Stimulated activated CD4-positive, alpha-beta T cell treated with anti-CD3 and anti-CD28 coated beads, Interleukin-12 subunit alpha, Interleukin-12 subunit beta, amount 100 ng/mL, for 48 hours (primary cell): ENCODE results near the gene CDK5RAP2.
"Not testable (repeated sequence)": the region's sequence is repeated elsewhere in the genome, so short reads cannot be mapped to it uniquely, and the experiment has no call there.

Source experiments
- DNase-seq, 3 donors: peaks; one replicate each; pipeline ENCODE4 v3.0.0-alpha.2; 2020; ENCODE audit warnings: low read depth in 2 of 3, low spot score in 1 of 3

The CDK5RAP2 gene

GRCh38 chr9:120545701-120546550 is 34.0 kb downstream of the CDK5RAP2 start:
- DNase-seq: no peak

- DNase-seq: no peak
Observed at GRCh38 chr9:120544441-120544840, 35.5 kb downstream of the CDK5RAP2 start.

GRCh38 chr9:120542701-120543490 is 37.1 kb downstream of the CDK5RAP2 start:
- no peak for DNase-seq

DNA sequence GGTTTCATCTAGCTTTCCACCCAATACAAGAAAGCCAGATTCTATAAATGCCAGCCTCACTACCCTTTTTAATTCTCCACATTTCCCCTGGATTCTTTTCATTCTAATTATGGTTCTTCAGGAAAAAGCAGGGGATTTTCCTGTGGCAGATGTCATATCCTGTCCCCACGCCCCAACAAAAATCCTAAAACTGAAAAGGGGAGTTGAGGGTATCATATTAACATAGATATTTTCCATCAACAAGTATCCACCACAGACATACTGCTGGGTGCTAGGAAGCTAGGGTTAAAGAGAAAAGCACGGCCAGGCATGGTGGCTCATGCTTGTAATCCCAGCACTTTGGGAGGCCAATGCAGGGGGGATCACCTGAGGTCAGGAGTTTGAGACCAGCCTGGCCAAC is 38.0 kb downstream of the CDK5RAP2 start:
- DNase-seq: no peak

DNA sequence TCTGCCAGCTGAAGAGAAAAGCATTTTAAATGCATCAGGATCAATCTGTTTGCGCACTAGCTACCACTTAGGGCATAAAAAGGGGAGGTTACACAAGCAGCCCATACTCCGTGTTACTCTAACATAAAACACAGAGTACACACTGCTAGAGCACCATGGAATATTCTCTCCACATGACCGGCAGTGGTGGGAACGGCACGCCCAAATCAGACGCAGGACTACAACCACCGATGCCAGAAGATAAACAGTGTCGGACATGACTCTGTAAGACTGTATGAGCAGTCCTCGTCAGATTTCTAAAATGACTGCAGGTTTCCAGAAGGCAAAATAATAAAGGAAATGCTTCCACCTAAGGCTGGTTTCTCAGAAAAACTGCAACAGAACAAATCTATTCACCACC is 40.0 kb downstream of the CDK5RAP2 start:
- no peak for DNase-seq

DNA sequence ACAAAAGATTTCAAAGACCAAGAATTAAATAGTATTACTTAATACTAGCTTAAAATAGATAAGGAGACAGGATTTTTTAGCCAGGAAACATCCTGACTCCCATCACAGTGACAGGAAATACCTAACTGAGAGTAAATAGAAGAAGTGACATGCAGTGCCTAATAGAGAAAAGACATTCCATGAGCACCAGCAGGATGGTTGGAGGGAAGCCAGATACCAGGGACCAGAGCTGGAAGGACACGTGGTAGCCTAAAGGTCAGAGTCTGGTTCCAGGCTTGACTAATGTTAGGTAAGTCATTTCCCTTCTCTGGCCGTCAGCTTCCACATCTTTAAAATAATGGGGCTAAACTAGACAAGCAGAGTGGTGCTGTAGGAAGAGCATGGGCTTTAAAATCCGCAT is 41.6 kb downstream of the CDK5RAP2 start:
- DNase-seq: no peak

- DNase-seq: no peak
Observed at GRCh38 chr9:120536949-120537640, 42.9 kb downstream of the CDK5RAP2 start.

- no peak for DNase-seq
Observed at GRCh38 chr9:120536094-120536493, 43.9 kb downstream of the CDK5RAP2 start.

GRCh38 chr9:120534266-120534665 is 45.7 kb downstream of the CDK5RAP2 start:
- no peak for DNase-seq

- DNase-seq: no peak
Observed at GRCh38 chr9:120532891-120533290, 47.1 kb downstream of the CDK5RAP2 start.

DNA sequence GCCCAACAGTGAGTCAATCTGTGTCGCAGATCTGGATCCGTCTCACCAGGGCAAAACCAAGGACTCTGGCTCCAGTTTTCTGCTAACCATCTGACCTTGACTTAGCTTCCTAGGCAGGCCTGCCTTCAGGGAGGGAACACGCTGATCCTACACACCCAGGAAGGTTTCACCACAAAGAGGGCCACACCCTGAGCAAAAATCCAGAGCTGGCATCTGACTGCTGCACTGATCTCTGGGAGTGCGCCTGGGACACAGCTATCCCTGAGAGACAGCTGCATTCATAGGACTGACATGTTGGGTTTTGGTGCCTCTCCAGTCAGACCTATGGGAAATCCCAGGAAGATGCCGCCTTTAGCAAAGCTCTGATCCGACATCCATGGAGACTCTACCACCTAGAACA is 47.5 kb downstream of the CDK5RAP2 start:
- no peak for DNase-seq

GRCh38 chr9:120531683-120532300 is 48.2 kb downstream of the CDK5RAP2 start:
- no peak for DNase-seq

DNA sequence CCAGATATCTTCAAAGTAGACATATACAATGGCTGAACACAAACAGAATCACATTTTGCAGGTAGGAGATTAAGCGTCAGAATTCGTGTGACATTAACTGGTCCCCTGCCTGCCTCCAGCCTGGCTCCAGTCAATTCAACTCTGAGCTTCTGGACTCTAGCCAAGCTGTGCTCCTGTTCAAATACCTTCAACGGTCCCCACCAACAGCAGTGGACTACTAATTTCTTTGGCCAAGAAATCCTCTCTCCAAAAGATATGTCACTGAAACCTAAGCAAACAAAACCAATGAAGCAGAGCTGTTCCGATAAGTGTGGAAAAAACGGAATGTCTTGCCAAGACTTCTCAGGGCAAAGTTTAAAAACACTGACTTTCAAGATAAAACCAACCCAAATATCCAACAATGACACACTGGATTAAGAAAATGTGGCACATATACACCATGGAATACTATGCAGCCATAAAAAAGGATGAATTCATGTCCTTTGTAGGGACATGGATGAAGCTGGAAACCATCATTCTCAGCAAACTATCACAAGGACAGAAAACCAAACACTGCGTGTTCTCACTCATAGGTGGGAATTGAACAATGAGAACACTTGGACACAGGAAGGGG is 49.6 kb downstream of the CDK5RAP2 start:
- DNase-seq: not testable (repeated sequence)

DNA sequence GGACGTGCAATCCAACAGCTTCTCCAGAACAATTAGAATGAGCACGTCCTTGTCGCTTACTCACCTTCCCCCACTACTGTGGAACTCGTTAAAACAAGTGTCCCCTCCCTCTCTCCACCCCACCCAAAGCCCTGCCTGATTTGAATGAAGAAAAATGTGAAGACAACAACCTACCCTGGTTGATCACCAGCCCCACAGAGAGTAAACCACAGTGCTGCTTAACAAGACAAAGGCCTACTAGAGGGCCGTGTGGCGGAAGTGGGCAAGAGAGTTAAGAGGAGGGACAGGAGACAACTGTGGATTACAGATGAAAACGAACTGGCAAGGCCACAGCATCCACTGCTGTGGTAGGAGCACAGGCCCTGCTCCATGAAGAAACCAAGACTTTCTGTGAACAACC is 51.1 kb downstream of the CDK5RAP2 start:
- no peak for DNase-seq

- DNase-seq: no peak
Observed at GRCh38 chr9:120528327-120528726, 51.6 kb downstream of the CDK5RAP2 start.

DNA sequence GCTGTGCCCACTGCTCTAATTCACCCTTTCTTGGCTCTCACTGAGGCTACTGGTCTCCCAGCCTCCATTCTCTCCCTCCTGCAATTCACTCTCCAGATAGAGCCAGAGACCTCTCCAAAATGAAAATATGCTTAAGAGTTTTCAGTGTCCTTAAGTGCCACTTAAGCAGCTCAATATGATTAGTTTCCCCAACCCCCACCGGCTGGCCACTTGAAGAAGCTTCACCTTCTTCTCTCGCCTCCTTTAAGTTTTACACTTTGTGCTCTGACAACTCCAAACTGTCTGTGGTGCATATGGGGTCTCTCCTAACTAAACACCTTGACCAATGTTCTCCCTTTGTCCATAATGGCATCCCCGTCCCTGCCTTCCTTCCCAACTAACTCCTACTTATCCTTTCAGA is 53.4 kb downstream of the CDK5RAP2 start:
- no peak for DNase-seq

DNA sequence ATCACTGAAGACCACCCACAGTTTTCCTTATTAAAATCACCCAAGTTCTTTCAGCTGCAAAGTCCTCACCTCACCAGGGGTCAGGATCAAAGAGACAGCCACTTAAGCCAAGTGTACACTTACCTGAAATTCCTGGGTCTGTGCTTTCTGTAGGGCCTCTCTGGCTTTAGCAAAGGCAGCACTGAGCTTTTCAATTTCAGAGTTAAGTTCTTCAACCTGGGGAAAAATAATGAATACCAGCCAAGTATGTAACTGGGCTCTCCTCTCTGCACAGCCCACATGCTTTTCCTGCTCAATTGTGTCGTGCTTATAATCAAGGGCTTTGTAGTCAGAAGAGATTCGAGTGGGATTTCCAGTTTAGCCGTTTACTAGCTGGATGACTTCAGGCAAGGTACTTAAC is 55.1 kb downstream of the CDK5RAP2 start:
- no peak for DNase-seq

DNA sequence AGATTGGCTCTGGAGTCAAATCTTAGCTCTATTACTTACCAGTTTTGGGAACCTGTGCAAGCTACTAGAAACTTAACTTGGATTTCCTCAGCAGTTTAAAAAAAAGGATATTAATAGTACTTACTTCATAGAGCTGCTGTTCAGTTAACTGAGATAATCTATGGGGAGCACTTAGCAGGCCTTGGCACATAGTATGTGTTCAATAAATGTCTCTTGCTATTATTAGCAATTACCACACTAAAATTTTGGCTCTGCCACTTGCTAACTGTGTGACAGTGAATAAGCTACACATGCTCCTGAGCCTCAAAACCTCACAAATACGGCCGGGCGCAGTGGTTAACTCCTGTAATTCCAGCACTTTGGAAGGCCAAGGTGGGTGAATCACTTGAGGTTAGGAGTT is 55.9 kb downstream of the CDK5RAP2 start:
- no peak for DNase-seq

- DNase-seq: no peak
Observed at GRCh38 chr9:120522558-120522957, 57.4 kb downstream of the CDK5RAP2 start.

DNA sequence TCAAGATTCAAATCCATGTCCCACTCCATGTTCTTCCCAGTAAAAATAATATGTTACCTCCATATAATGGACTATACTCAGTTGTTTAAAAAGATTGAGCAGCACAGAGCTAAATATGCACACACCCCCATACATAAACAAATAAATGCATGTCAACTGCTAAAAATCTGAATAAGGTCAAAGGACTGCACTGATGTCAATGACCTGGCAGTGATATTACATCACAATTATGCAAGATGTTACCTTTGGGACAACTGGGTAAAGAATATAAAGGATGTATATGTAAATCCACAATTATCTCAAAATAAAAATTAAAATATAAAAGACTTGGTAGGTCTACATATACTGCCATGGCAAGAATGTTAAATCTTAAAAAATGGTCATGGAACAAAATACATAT is 57.9 kb downstream of the CDK5RAP2 start:
- no peak for DNase-seq

DNA sequence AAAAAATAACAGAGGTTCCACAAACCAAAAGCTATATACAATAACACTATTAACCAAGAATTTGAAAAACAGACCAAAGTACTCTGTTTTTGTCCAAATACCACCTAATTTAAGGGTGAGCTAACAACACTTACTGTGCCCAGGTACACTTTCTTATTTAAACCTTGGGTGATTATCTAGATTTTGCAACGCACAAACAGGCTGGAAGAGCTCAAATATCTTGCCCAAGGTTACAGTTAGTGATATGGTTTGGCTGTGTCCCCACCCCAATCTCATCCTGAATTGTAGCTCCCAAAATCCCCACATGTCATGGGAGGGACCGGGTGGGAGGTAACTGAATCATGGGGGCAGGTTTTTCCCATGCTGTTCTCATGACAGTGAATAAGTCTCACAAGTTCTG is 58.9 kb downstream of the CDK5RAP2 start:
- no peak for DNase-seq
